ENCODE results near the gene PCNX4. TPM values are rescaled to one million over a fixed set of nuclear protein-coding genes. Genes with fewer than 3 reads are reported as not detected.

The PCNX4 gene
- total RNA-seq, 1 donor from 2014 or later = 36.8 TPM

GRCh38 chr14:60064491-60065072 lies 27.1 kb upstream of the PCNX4 start:
- no peaks in the 10 kb centered on the region for H3K36me3 ChIP-seq

DNA sequence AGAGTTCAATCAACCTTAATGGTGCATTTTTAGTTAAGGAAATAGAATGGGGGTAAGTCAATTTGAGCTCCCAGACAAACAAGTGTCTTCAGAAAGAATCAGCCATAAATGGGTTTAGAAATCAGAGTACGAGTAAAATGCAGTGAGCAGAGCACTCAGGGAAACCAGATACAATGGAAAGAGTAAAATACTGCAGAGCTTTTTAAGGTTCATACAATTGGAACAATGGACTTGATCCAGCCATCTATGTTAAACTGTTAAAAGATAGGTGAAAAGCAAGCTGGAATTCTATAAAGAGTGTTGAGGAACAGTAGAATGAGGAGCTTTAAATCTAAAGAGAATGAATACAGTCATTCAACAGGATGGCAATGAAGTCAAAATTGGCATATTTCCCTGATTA lies 23.8 kb upstream of the PCNX4 start:
- Histone ChIP-seq H3K27ac (replicated peaks) (no peak overlapping the region), H3K4me1 (no peaks in the 10 kb centered on the region), H3K36me3 (no peaks in the 10 kb centered on the region), H3K9me3 (replicated peaks) (no peaks in the 10 kb centered on the region), H3K4me3 (no peak overlapping the region), H3K27me3 (ENCODE audit: low read depth) (no peaks in the 10 kb centered on the region)
- no peak for TF ChIP-seq CTCF (IDR thresholded peaks at IDR 0.05; ENCODE audit: borderline replicate concordance)
- intact Hi-C loops (cut with micrococcal nuclease) = no loop called here
- DNase-seq = no peak

More at GRCh38 chr14:60064491-60065072, 27.1 kb upstream of the PCNX4 start:
- intact Hi-C loops (cut with micrococcal nuclease) = loop anchor here (2.0 kb wide), 1 partner anchor 120 kb away; no protein-coding TSS in a partner anchor
- no peaks in the 10 kb centered on the region for H3K9me3 ChIP-seq (replicated peaks)
- no peaks in the 10 kb centered on the region for H3K4me1 ChIP-seq
- no peak for DNase-seq
- no peak overlapping the region for H3K27ac ChIP-seq (replicated peaks)
- no peaks in the 10 kb centered on the region for H3K27me3 ChIP-seq (ENCODE audit: low read depth)
- H3K4me3 ChIP-seq = no peak overlapping the region
- TF ChIP-seq CTCF (IDR thresholded peaks at IDR 0.05; ENCODE audit: borderline replicate concordance) = peak; percentile 77

DNA sequence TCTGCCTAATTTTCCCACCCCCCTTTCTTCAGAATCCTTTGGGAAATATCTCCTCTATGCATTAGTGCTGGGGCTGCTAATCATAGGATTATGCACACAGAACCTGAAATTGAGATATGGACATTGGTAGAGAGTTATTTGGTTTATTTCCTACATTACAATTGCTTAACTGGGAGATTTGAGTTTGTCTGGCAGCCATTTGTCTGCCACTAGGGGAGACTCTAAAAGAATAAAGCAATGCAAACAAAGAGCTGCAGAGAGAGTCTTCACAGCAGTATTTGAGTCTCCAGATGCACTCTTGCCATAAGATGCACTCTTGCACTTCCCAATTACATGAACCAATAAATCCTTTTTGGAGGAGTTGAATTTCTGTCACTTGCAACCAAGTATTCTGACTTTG lies 12.0 kb upstream of the PCNX4 start:
- H3K36me3 ChIP-seq = peaks cover 4% of the 10 kb centered on the region
- H3K9me3 ChIP-seq (replicated peaks) = peaks cover 11% of the 10 kb centered on the region
- no peak overlapping the region for H3K27ac ChIP-seq (replicated peaks)
- no peaks in the 10 kb centered on the region for H3K27me3 ChIP-seq (ENCODE audit: low read depth)
- no peaks in the 10 kb centered on the region for H3K4me1 ChIP-seq
- no peak for TF ChIP-seq CTCF (IDR thresholded peaks at IDR 0.05; ENCODE audit: borderline replicate concordance)
- DNase-seq = no peak
- H3K4me3 ChIP-seq = no peak overlapping the region
- intact Hi-C loops (cut with micrococcal nuclease) = no loop called here

DNA sequence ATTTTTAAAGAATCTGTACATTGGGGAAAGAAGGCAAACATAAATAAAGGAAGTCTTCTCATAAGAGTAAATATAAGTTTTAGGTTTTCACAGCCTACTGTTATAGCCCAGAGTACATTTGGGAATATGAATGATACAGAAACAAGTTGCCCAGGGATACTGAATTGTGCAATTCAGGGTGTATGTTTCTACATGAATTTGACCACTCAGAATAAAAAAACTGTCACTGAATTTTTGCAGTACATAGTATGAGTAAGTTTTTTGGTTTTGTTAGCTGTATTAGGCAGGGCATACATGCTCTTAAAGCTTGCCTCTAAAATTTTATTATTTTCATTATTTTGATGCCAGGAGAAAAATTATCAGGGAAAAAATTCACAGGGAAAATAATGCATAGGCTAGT lies 6.6 kb upstream of the PCNX4 start:
- TF ChIP-seq CTCF (IDR thresholded peaks at IDR 0.05; ENCODE audit: borderline replicate concordance) = no peak
- H3K4me3 ChIP-seq = no peak overlapping the region
- intact Hi-C loops (cut with micrococcal nuclease) = no loop called here
- H3K27ac ChIP-seq (replicated peaks) = no peak overlapping the region
- no peaks in the 10 kb centered on the region for H3K36me3 ChIP-seq
- no peaks in the 10 kb centered on the region for H3K9me3 ChIP-seq (replicated peaks)
- H3K27me3 ChIP-seq (ENCODE audit: low read depth) = no peaks in the 10 kb centered on the region
- no peaks in the 10 kb centered on the region for H3K4me1 ChIP-seq
- no peak for DNase-seq

DNA sequence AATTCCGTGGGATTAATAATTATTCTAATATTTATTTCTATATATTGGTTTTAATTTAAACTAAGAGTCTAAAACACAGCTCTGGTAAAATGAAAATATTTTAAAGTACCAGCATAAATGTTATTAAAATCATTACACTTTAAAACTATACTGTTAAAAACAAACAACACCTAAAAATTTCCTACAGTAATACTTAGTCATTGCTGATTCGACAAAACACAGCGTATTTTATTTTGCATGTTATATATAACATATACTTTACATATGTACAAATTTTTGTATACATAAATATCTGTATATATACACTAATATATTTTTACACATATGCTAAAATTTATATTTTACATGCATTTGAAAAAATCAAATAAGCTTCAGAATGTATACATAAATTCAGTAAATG lies 6.0 kb upstream of the PCNX4 start:
- no peak for DNase-seq
- Histone ChIP-seq H3K36me3 (no peaks in the 10 kb centered on the region), H3K4me1 (peaks cover 5% of the 10 kb centered on the region), H3K4me3 (no peak overlapping the region), H3K27ac (replicated peaks) (no peak overlapping the region), H3K9me3 (replicated peaks) (no peaks in the 10 kb centered on the region), H3K27me3 (ENCODE audit: low read depth) (no peaks in the 10 kb centered on the region)
- TF ChIP-seq CTCF (IDR thresholded peaks at IDR 0.05; ENCODE audit: borderline replicate concordance) = no peak
- intact Hi-C loops (cut with micrococcal nuclease) = no loop called here

Data from left ventricle myocardium inferior (tissue), 1 donor.